ENCODE results near the gene RAD50.

RAD50 gene

DNA sequence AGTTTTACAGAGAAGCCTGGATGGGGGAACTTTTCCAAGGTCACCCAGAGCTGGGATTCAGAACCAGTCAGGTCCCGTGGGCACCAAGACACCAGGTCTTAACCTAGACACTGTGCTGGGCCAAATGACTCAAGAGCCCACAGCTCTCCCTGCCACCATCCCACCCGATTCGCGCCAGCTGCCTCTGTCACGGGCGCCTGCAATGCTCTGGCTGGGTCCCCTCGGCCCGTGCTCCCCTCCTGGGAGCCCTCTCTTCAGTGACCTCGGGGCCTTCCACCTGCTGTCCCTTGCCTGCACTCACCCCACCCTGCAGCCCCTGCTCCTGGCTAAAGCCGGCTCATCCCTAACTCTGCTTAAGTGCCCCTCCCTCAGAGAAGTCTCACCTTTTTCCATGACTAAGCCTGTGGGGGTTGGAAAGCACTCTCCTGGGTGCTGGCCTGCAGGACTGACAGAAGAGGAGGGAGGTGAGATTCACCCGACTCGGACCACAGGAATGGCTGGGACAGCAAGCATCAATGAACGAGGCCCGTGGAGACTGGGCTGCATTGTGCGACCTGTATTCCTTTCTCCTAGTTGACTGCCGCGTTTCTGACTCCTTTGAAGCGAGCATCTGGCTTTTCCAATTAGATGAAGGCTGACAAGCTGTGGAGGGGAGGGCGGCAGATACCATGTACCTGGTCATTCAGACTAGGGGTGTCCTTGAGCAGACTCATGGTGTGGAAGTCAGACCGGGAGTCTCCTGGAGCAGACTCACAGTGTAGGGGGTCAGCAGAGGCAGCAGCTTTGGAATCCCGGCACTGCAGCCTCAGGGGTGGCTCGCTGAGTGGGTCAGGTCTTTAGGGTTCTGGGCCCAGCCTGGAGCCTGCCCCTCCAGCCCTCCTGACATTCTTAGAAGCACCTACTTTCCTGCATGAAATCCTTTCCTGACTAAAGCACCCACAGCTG lies 111.3 kb downstream of the RAD50 start:
- no peak for DNase-seq (ENCODE audit: low read depth)
- TF ChIP-seq, protein P1, sequence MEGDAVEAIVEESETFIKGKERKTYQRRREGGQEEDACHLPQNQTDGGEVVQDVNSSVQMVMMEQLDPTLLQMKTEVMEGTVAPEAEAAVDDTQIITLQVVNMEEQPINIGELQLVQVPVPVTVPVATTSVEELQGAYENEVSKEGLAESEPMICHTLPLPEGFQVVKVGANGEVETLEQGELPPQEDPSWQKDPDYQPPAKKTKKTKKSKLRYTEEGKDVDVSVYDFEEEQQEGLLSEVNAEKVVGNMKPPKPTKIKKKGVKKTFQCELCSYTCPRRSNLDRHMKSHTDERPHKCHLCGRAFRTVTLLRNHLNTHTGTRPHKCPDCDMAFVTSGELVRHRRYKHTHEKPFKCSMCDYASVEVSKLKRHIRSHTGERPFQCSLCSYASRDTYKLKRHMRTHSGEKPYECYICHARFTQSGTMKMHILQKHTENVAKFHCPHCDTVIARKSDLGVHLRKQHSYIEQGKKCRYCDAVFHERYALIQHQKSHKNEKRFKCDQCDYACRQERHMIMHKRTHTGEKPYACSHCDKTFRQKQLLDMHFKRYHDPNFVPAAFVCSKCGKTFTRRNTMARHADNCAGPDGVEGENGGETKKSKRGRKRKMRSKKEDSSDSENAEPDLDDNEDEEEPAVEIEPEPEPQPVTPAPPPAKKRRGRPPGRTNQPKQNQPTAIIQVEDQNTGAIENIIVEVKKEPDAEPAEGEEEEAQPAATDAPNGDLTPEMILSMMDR (conservative IDR thresholded peaks at IDR 0.05; ENCODE audit: low read length): no peak
- H3K4me3 ChIP-seq (ENCODE audit: low read length): no peak overlapping the region

DNA sequence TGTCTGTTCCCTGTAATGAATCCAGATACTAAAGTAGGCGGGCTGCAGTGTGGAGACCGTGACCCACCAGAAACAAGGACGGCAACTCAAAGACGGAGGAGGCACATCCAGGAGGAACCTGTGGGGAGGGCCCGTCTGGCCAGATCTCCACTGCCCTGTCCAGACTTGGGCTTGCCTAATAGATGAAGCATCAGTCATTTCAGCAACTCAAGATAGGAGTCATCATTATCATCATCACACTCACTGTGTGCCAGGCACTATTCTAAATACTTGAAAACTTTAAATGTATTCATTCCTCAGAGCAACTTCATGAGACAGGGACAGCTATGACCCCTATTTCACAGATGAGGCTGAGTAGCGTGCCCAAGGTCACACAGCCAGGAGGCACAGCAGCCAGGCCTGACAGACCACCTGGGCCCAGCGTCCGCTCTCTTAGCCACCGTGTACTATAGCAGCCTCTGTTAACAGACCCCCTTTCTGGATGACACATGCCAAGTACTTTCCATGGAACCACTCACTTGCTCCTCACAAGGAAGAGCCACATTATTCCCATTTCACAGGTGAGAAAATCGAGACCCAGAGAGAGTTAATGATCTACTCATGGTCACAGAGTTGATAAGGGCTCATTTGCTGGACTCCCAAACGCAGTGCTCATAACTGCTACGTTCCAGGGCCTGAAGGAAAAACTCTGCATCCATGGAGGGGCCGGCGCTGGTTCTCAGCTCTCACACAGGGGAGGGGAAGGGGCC lies 112.1 kb downstream of the RAD50 start:
- no peak overlapping the region for H3K4me3 ChIP-seq (ENCODE audit: low read length)
- DNase-seq (ENCODE audit: low read depth): no peak
- TF ChIP-seq, protein P1 (conservative IDR thresholded peaks at IDR 0.05; ENCODE audit: low read length): no peak

DNA sequence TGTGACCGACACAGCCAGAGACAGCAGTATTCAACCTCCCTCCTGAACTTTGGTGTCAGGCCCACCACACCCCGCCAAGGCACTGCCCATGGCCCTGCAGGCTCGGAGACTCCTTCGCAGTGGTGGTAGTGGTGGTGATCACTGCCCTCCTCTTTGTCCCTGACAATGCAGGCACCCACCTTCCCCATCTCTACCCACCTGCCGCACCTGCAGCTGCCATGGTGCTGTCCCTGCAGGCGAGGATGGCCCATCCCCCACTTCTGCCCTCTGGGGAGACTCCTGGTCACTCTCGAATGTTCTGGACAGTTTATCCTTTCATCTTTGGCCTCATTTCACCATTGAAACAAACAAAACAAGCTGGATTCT lies 112.7 kb downstream of the RAD50 start:
- TF ChIP-seq, protein P1 (conservative IDR thresholded peaks at IDR 0.05; ENCODE audit: low read length): no peak
- no peak for DNase-seq (ENCODE audit: low read depth)
- no peak overlapping the region for H3K4me3 ChIP-seq (ENCODE audit: low read length)

DNA sequence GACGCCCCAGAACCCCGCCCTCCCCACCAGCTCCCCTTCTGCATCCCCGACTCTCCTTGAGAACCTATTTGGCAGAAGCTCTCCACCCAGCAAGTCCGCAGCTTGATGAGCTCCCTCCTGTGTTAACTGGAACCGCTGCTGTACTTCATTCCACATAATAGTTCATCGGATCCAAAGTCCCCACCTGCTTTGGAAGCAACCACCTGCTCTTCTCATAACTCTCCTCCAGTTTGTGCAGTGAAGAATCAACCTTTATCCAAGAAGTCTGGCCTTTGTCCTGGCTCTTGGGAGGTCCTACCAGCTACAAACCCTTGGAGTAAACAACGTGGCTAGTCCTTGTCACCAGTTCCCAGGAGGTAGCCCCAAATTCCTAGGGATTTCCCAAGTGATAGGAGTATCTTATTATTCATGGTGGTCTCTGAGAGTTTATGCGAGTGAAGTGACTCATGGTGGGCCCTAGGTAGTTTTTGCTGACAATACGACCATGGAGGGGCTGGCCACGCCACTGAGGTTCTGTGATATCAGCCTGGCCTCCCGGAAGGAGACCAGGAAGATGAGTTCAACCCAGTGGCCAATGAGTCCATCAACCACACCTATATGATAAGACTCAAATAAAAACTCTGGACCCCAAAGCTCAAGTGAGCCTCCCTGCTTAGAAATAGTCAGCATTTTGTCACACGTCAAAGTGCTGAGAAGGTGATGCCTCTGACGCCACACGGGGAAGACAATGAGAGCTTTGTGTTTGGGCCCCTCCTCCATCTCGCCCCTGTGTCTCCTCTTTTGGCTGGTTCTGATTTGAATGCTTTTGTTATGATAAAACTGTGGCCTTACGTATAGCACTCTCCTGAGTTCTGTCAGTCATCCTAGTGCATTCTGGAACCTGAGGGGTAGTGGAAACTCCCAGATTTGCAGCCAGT lies 113.4 kb downstream of the RAD50 start:
- H3K4me3 ChIP-seq (ENCODE audit: low read length): no peak overlapping the region

DNA sequence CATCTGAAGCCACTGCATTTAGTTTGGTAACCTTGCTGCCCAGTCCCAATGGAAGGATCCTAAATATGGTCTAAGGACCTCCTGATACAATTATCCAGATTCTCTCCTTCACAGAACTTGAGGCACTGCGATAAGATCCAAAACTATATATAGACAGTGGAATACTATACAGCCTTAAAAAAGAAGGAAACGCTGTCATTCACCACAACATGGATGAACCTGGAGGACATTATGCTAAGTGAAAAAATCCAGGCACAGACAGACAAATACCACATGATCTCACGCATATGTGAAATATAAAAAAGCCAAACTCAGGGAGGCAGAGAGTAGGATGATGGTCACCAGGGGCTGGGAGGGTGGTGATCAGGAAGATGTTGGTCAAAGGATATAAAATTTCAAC lies 114.2 kb downstream of the RAD50 start:
- DNase-seq (ENCODE audit: low read depth): no peak
- no peak overlapping the region for H3K4me3 ChIP-seq (ENCODE audit: low read length)
- TF ChIP-seq, protein P1 (conservative IDR thresholded peaks at IDR 0.05; ENCODE audit: low read length): no peak

More for the DNA sequence above, 113.4 kb downstream of the RAD50 start:
- DNase-seq (ENCODE audit: low read depth): no peak
- TF ChIP-seq, protein P1 (conservative IDR thresholded peaks at IDR 0.05; ENCODE audit: low read length): no peak

DNA sequence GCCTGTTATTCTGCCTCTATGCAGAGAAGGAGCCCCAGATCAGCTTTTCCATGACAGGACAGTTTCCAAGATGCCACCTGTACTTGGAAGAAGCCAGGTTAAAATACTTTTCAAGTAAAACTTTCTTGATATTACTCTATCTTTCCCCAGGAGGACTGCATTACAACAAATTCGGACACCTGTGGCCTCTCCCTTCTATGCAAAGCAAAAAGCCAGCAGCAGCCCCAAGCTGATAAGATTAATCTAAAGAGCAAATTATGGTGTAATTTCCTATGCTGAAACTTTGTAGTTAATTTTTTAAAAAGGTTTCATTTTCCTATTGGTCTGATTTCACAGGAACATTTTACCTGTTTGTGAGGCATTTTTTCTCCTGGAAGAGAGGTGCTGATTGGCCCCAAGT lies 116.7 kb downstream of the RAD50 start:
- H3K4me3 ChIP-seq (ENCODE audit: low read length): no peak overlapping the region
- TF ChIP-seq, protein P1 (conservative IDR thresholded peaks at IDR 0.05; ENCODE audit: low read length): no peak
- DNase-seq (ENCODE audit: low read depth): no peak

Measured in AG10803 (cell line).